G401 (cell line): Measurements from ENCODE around the gene CLMP. TPM values are rescaled to one million over a fixed set of nuclear protein-coding genes. Genes with fewer than 3 reads are reported as not detected.
"Not testable (repeated sequence)": the region's sequence is repeated elsewhere in the genome, so short reads cannot be mapped to it uniquely, and the experiment has no call there.

Source experiments
- DNase-seq: peaks from one replicate; pipeline ENCODE4 v3.0.0-alpha.2; 2015; ENCODE audit warnings: low spot score
- in situ Hi-C: cut with HindIII; loops from 2 replicates; pipeline ENCODE4 v1.10.0; 2016; ENCODE audit warnings: low sequenced_read_pairs, mixed read lengths
- total RNA-seq: library from RNA; depleted of rRNA; stranded (reverse); fragments of >200 nt; shearing (Covaris generic); gene quantifications from 2 replicates; pipeline ENCODE4 v1.2.3, GENCODE V29; 2014

Gene CLMP
- total RNA-seq, 1 experiment from 2014 or later, result 0.37 TPM

DNA sequence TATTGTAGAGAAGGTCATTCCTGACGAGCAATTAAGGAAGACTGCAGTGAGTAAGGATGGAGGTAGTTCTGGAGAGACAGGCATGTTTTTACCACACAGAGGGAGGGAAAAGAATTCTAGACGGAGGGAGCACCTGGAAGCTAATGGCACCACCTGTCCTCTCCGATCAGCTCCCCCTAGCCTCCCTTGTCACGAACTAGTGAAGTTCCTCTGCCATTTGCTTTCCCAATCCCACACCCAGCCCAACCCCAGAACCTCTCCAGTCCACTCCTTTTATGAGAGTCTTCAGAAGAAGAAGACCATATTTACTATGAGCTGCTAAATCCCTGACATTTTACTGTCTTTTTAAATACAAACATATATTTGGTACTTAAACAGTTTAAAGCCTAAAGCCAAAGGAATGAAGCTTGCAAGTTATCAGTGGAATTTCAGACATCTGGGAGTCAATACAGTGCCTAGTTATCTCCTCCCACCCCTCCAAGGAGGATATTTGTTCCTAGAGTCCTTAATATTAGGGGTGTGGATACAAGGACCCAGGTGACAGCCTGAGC is 87.0 kb downstream of the CLMP start:
- DNase-seq, result no peak
- in situ Hi-C loops, result loop anchor here (25.0 kb wide), 1 partner anchor 129 kb away; no protein-coding TSS in a partner anchor

DNA sequence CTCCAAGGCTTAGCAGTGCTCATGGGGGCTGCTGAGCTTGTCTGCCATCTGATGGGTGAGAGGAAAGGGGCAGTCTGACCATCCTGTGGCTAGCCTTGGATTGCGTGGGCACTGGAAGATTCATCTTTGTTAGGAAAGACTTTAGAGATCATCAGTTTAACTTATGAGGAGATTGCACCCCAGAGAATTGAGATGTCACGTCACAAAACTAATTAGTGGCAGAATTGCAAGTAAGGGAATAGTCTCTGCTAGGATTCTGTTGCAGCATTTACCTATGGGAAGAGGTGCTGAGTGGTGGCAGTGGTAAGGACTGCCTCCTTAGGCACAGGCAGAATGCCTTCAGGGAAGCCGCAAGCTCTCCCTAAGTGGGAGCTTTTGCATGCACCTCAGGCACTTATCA is 90.4 kb downstream of the CLMP start:
- in situ Hi-C loops, result loop anchor here (25.0 kb wide), 1 partner anchor 133 kb away; no protein-coding TSS in a partner anchor
- DNase-seq, result no peak

DNA sequence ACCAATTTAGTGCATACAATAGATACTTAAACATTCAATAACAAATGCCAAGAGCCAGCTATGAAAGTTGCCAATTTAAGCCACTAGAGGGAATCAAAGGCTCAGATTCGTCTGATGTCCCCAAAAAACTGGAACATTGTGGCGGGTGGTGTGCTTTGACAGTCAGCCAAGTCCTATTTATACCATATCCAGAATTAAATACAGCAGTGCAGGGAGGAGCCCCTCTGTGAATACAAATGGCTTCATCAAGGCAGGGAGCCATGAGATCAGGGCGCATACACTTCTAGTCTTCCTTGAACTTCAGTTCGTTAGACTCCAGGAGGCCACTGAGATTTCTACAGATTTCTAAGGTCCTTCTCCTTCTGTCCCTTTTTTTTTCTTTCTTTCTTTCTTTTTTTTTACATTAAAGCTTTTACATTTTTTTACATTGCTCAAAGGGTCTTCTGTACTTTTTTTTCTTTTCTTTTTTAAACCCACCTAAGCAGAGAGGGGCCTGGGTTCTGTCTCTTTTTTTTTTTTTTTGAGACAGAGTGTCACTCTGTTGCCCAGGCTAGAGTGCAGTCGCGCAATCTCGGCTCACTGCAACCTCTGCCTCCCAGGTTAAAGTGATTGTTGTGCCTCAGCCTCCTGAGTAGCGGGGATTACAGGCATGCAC is 91.6 kb downstream of the CLMP start:
- in situ Hi-C loops, result loop anchor here (25.0 kb wide), 1 partner anchor 134 kb away; no protein-coding TSS in a partner anchor

DNA sequence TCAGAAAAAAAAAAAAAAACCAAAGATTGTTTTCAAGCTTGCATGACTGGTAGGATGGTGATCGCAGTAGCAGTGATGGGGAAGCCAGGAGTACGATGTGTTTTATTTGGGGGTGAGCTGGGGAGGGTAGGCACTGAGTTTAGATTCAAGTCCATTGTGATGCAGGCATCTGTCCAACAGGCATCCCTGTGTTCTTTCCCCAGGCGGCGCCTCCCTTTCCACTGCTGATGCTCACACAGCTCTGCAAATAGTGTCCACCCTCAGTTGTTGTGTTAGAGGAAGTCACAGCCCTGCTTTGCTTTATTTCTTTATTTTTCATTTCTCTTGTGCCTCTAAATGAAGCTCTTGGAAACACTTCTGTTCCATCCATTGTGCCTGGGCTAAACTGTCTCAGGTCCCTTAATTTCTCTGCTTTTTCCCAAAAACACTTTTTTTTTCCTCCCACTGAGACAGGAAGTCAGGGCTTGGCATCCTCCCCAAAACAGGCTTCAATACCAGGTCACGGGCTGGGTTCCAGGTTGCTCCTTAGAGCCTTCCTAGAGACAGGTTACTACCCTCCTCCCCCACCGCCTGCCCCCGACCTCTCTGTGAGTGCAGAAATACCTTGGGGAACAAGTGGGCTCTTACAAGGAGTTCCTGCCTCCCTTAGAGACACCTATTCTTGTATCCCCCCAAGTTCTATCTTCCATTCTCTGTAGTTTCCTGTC is 94.5 kb downstream of the CLMP start:
- in situ Hi-C loops, result loop anchor here (25.0 kb wide), 1 partner anchor 137 kb away; no protein-coding TSS in a partner anchor
- DNase-seq, result peak; percentile 87

More for the DNA sequence above, 91.6 kb downstream of the CLMP start:
- DNase-seq, result peak; percentile 99

DNA sequence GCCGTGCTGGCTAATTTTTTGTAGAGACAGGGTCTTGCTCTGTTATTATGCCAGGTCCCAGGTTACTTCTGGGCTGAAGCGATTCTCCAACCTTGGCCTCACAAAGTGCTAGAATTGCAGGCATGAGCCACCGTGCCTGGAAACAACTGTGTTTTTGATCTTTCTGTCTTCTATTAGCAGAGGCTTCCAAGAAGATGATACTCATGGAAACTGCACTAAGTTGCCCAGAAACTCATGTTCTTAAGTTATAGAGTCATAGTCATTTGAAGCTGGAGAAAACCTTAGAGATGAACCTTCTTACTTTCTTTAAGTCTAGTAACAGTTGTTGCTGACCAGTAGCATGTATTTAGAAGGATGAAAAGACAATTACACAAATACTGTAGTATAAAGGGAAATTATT is 96.1 kb downstream of the CLMP start:
- in situ Hi-C loops, result no loop called here

DNA sequence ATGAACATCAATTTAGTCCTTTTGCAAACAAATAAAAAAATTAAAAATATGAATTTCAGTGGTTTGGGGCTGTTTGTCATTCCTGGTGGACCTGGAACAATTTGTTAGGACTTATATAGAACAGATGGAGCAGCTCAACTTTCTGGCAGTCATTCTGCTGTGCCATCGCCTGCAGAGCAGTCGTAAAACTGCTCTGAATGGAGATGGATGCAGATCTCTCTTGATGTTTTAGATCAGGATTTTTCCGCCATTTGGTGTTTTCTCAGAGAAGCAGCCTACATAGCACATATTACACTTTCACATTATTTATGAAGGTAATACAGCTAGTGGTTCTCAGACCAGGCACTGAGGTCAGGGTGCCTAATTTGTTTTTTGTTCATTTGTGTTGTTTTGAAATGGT is 101.3 kb downstream of the CLMP start:
- in situ Hi-C loops, result no loop called here
- DNase-seq, result peak; percentile 94

More for the DNA sequence above, 96.1 kb downstream of the CLMP start:
- DNase-seq, result no peak

DNA sequence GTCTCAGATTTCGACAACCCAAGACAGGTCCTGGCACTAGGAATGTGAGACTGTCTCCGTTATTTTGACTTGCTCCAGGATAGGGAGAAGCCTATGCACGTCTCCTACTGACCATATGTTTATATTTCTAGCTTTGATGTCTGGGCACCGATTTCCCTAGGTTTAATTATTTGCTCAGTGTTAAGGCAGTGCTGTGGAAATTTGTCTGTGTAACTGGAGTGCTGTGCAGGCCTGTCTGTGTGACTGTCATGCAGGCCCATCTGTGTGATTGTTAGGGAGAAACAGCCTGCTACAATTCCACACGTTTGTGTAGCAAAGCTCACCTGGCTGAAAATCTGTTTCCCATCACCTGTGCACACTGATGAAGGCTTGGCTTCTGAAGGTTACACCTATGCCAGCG is 103.5 kb downstream of the CLMP start:
- in situ Hi-C loops, result no loop called here
- peak; percentile 75 for DNase-seq

DNA sequence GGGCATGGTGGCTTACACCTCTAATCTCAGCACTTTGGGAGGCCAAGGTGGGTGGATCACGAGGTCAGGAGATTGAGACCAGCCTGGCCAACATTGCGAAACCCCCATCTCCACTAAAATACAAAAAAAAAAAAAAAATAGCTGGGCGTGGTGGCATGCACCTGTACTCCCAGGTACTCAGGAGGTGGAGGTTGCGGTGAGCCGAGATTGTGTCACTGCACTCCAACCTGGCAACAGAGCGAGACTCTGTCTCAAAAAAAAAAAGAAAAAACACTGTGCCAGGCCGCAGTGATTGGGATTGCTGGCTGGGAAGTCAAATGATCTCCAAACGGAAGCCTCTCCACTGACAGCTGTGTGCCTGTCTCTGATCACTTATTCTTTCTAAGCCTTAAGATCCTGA is 104.9 kb downstream of the CLMP start:
- DNase-seq, in situ Hi-C loops: not testable (repeated sequence)

DNA sequence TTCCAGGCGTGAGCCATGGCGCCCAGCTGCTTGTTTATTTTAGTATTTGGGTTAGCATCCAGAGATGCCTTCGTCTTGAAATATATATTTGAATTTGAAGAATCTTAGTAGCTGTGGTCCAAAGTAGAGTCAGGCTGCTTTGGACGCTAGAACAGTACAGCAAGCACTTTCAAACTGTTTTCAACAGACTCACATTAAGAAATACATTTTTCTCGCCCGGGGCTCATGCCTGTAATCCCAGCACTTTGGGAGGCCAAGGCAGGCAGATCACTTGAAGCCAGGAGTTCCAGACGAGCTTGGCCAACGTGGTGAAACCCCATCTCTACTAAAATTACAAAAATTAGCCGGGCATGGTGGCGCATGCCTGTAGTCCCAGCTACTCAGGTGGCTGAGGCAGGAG is 106.2 kb downstream of the CLMP start:
- in situ Hi-C loops, result not testable (repeated sequence)

DNA sequence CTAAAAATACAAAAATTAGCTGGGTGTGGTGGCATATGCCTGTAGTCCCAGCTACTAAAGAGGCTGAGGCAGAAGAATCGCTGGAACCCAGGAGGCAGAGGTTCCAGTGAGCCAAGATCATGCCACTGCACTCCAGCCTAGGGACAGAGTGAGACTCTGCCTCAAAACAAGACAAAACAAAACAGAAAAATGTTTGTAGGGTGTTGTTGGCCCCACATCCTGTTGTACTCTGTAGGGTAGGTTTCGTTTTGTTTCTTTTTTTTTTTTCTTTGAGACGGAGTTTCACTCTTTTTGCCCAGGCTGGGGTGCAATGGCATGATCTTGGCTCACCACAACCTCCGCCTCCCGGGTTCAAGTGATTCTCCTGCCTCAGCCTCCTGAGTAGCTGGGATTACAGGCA is 107.4 kb downstream of the CLMP start:
- DNase-seq, in situ Hi-C loops: not testable (repeated sequence)

More for the DNA sequence above, 106.2 kb downstream of the CLMP start:
- DNase-seq, result not testable (repeated sequence)

DNA sequence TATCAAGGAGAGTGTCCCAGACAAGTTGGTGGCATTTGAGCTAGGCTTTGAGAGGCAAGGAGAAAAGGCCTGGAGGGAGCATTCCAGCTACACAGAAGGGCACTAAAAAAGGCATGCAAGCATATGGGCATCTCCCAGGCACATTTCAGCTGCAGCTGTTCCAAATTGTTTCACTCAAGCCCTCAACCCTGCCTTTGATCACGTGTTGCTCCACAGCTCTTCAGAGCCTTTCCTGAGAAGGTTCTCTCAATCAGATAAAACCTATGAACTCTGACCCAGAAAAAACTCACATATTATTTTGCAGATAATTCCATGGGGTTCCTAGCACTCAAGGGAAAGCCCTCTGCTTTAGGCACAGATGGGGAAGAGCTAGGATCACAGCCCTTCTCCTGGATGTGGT is 108.7 kb downstream of the CLMP start:
- DNase-seq, result peak; percentile 93
- in situ Hi-C loops, result no loop called here

DNA sequence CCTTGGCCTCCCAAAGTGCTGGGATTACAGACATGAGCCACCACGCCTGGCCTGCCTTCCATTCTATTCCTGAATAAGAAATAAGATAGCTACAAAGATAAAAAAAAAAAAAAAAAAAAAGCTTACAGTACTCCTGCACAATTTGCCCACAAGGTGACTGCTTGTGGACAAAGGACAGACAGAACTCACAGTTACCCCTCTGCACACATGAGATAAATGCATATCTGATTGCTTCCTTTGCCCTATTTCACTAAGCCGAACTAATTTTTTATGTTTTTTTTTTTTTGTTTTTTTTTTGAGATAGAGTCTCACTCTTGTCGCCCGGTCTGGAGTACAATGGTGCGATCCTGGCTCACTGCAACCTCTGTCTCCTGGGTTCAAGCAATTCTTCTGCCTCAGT is 109.6 kb downstream of the CLMP start:
- no peak for DNase-seq
- in situ Hi-C loops, result no loop called here

DNA sequence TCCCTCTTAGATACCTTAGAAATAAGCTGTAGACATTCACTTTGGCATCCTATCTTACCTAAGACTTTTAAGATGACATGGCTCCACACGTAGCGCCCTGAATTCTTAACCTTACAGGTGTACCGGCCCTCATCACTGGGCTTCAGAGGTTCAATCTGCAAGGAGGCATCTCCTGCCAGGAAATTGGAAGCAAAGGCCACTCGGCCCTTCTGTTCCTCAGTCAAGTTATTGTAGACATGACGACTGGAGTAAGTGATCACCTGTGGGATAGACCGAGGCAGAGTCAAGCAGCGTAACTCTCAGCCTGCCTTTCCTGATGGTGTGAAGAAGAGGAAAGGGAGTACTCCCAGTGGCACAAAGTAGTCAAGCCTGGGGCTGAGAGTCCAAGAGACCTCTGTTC is 110.6 kb downstream of the CLMP start:
- DNase-seq, result no peak
- in situ Hi-C loops, result no loop called here

DNA sequence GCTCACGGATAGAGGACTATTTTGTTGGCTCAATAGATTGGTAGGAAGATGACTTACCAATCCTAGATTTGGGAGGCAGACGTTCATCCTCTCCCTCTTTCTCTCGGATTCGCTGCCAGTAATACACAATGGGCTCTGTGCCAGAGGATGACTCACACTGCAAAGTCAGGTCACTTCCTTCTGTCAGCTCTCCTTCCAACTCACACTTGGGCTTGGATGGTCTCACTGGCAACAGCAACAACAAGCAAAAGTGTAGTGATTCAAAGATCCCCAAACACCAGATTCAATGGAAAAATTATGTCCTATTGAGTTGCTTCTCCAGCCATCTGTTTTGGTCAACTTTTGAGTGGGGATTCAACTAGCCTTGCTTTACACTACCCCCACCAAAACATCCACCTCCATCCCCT is 111.4 kb downstream of the CLMP start:
- DNase-seq, result peak; percentile 99
- in situ Hi-C loops, result no loop called here

DNA sequence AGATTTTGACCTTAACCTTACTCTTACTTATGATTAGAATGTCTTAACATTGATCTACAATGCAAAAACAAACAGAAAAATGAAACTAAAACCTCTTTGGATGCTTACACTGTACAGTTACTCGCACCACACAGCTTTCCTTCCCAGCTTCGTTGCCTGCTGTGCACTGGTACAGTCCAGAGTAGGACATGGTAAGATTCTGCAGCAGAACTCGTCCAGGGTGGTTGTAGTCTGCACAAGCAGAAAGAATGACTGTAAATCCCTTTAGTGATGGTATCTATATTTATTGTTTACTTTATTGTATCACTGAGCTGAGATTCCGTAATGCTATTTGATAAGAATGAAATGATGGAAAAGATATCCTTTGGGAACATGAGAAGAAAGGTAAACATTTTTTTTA is 112.1 kb downstream of the CLMP start:
- in situ Hi-C loops, result no loop called here
- no peak for DNase-seq

DNA sequence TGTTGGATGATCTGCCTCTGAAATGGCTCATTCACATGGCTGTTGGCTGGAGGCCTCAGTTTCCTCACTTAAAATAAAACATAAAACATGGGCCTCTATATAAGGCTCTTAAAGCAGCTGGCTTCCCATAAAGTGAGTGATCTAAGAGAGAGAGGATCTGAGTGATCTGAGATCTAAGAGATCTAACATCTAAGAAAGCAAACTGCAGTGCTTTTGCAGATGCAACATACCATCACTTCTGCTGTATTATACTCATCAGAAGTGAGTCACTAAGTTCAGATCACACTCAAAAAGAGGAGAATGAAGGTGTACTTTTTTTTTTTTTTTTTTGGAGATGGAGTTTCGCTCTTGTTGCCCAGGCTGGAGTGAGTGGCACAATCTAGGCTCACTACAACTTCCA is 115.0 kb downstream of the CLMP start:
- no peak for DNase-seq
- in situ Hi-C loops, result no loop called here

DNA sequence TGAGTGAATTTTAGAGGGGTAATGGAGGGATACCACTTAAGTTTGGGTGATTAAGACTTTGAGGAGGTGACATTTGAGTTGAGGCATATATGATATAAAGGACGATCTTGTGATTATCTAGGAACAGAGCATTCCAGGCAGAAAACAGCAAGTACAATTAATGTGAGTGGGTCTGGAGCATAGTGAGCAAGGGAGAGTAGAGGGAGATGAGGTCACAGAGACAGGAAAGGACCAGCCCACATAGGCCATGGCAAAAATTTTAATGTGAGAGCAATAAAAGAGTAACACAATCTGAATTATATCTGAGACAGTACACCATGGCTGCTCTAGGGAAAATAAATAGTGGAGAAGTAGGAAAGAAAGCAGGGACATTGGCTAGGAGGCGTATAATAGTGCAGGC is 118.6 kb downstream of the CLMP start:
- no peak for DNase-seq
- in situ Hi-C loops, result no loop called here

DNA sequence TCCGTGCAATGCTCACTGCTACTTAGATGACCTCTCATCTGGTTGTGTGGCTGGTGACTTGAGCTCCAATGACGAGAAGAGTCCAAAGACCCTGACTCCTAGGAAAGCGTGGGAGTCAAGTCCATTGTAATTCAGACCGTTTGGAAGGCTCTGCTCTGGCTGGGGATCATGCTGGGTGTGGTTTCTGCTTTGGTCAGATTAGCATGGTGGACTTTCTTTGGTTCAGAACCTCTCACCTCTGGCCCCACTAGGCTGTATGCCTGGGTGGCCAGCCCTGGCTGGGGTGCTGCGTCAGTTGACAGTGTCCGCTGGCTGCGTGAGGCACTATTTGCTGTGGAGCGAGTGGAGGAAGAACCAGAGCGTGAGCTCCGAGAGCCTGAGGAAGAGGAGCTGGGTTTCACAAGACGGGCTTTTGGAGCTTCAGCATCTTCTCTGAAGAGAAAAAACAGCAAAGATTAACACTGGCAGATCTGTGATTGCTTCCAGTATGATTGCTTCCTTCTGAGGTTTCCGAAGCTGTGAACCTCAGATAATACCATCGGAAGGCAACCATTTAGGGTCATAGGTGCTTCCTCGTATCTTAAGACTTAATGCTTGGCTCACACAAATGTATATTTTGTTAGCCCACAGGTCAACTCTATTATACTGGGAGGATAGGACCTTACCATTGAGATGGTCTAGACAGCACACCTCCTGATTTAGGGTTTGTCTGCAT is 121.5 kb downstream of the CLMP start:
- in situ Hi-C loops, result no loop called here
- DNase-seq, result no peak

DNA sequence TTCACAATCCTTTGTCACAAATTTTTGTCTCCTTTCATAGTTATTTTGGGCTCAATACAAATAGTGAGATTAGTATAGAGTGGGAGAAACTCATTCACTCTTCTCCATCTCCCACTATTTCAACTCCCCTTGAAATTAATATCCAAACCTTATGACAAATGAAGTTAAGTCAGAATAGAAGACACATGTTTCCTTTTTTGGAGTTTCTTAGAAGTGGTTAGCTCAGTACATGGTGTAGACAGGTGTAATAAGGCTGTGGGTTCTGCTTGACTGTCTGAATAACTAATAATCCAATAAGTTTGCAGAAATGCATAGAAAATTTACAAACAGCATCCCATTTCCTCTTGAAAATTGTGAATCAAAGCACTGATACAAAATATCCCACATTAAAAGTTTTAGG is 122.3 kb downstream of the CLMP start:
- in situ Hi-C loops, result no loop called here
- no peak for DNase-seq

DNA sequence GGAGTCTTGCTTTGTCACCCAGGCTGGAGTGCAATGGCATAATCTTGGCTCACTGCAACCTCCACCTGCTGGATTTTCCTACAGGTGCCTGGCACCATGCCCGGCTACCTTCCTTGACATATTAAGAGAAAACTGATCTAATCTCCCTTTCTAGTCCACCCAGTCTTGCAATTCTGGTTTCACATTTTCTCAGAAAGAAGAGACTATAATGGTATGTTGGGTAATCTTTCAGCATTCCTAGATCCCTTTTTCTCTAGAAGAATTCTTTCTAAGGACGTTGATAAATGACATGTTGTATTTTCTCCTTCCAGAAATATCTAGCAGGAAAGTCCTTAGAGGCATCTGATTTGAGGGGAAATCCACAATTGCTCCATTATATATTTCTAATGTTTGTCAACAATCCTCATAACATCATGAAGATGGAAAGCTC is 122.7 kb downstream of the CLMP start:
- in situ Hi-C loops, result no loop called here

More for the DNA sequence above, 122.7 kb downstream of the CLMP start:
- DNase-seq, result peak; percentile 74
